Measurements from ENCODE around the gene SELENOH.

SELENOH gene

GRCh38 chr11:57751176-57751575 lies 9.9 kb downstream of the SELENOH start:
- DNase-seq, result no peak

- DNase-seq, result no peak
Observed at GRCh38 chr11:57751676-57752253, 10.5 kb downstream of the SELENOH start, which contains the start of gene BTBD18. Gene BTBD18 (minus strand): TSS chr11:57751819. CDS start chr11:57751188, 631 bp downstream.

GRCh38 chr11:57752954-57753353 lies 11.7 kb downstream of the SELENOH start:
- DNase-seq, result no peak

GRCh38 chr11:57758174-57758573 lies 16.9 kb downstream of the SELENOH start:
- DNase-seq, result no peak

- no peak for DNase-seq
Observed at GRCh38 chr11:57761301-57762234, 20.3 kb downstream of the SELENOH start, which contains the start of gene CTNND1. Gene CTNND1 (plus strand): TSS chr11:57761802. CDS start chr11:57791479, 29,677 bp downstream.

GRCh38 chr11:57762235-57762861 lies 21.1 kb downstream of the SELENOH start:
- DNase-seq, result no peak

- DNase-seq, result no peak
Observed at GRCh38 chr11:57763568-57763967, 22.3 kb downstream of the SELENOH start.

GRCh38 chr11:57764021-57764420 lies 22.7 kb downstream of the SELENOH start:
- no peak for DNase-seq

GRCh38 chr11:57764566-57764965 lies 23.3 kb downstream of the SELENOH start:
- no peak for DNase-seq

GRCh38 chr11:57764972-57765371 lies 23.7 kb downstream of the SELENOH start:
- no peak for DNase-seq

- DNase-seq, result no peak
Observed at GRCh38 chr11:57770793-57771192, 29.5 kb downstream of the SELENOH start.

- no peak for DNase-seq
Observed at GRCh38 chr11:57771365-57771764, 30.1 kb downstream of the SELENOH start.

- DNase-seq, result no peak
Observed at GRCh38 chr11:57772562-57772961, 31.3 kb downstream of the SELENOH start.

- no peak for DNase-seq
Observed at GRCh38 chr11:57773026-57773598, 31.8 kb downstream of the SELENOH start.

GRCh38 chr11:57775491-57775890 lies 34.2 kb downstream of the SELENOH start:
- DNase-seq, result no peak

- DNase-seq, result no peak
Observed at GRCh38 chr11:57776031-57776521, 34.8 kb downstream of the SELENOH start.

GRCh38 chr11:57776577-57777210 lies 35.4 kb downstream of the SELENOH start:
- DNase-seq, result no peak

- no peak for DNase-seq
Observed at GRCh38 chr11:57777969-57778317, 36.7 kb downstream of the SELENOH start.

GRCh38 chr11:57778318-57779037 lies 37.2 kb downstream of the SELENOH start:
- no peak for DNase-seq

GRCh38 chr11:57779276-57779675 lies 38.0 kb downstream of the SELENOH start:
- DNase-seq, result no peak

GRCh38 chr11:57781529-57781943 lies 40.2 kb downstream of the SELENOH start:
- DNase-seq, result no peak

GRCh38 chr11:57785072-57785471 lies 43.8 kb downstream of the SELENOH start:
- DNase-seq, result no peak

Data from activated CD8-positive, alpha-beta memory T cell treated with anti-CD3 and anti-CD28 coated beads, Interleukin-2, amount 50 U/mL, for 4 hours (primary cell).